ENCODE data around the gene MAST4. TPM values are rescaled to one million over a fixed set of nuclear protein-coding genes. Genes with fewer than 3 reads are reported as not detected.
A peak's percentile ranks its signal among the peaks of the same experiment; 100 is the strongest.

MAST4 gene
- total RNA-seq, 1 donor = 12.7 TPM

- no peaks in the 10 kb centered on the region for H4K20me1 ChIP-seq (ENCODE audit: insufficient read depth, low read length)
- no peaks in the 10 kb centered on the region for H3K79me2 ChIP-seq (ENCODE audit: insufficient read depth, low read length)
- peaks cover 26% of the 10 kb centered on the region for H3K27me3 ChIP-seq (ENCODE audit: insufficient read depth, low read length)
- TF ChIP-seq, protein P1, sequence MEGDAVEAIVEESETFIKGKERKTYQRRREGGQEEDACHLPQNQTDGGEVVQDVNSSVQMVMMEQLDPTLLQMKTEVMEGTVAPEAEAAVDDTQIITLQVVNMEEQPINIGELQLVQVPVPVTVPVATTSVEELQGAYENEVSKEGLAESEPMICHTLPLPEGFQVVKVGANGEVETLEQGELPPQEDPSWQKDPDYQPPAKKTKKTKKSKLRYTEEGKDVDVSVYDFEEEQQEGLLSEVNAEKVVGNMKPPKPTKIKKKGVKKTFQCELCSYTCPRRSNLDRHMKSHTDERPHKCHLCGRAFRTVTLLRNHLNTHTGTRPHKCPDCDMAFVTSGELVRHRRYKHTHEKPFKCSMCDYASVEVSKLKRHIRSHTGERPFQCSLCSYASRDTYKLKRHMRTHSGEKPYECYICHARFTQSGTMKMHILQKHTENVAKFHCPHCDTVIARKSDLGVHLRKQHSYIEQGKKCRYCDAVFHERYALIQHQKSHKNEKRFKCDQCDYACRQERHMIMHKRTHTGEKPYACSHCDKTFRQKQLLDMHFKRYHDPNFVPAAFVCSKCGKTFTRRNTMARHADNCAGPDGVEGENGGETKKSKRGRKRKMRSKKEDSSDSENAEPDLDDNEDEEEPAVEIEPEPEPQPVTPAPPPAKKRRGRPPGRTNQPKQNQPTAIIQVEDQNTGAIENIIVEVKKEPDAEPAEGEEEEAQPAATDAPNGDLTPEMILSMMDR (IDR thresholded peaks at IDR 0.05; ENCODE audit: extremely low read depth, low read depth, low read length) = no peak
- H3K36me3 ChIP-seq (ENCODE audit: insufficient read depth, low read length) = no peaks in the 10 kb centered on the region
- H3K4me2 ChIP-seq (ENCODE audit: insufficient read depth, low read length) = no peak overlapping the region
- H3K27ac ChIP-seq (ENCODE audit: low read depth, low read length) = no peak overlapping the region
- peaks cover 12% of the 10 kb centered on the region for H3K4me1 ChIP-seq (ENCODE audit: insufficient read depth, low read length)
- no peak for DNase-seq (ENCODE audit: insufficient read length, low spot score, missing footprints)
- no peak overlapping the region for H3K4me3 ChIP-seq (ENCODE audit: insufficient read depth, low read length)
- no peak overlapping the region for H2AFZ ChIP-seq (ENCODE audit: low read length)
- H3K9me3 ChIP-seq (ENCODE audit: low read depth, low read length) = no peaks in the 10 kb centered on the region
Observed at GRCh38 chr5:66824476-66824875, 228.3 kb downstream of the MAST4 start.

DNA sequence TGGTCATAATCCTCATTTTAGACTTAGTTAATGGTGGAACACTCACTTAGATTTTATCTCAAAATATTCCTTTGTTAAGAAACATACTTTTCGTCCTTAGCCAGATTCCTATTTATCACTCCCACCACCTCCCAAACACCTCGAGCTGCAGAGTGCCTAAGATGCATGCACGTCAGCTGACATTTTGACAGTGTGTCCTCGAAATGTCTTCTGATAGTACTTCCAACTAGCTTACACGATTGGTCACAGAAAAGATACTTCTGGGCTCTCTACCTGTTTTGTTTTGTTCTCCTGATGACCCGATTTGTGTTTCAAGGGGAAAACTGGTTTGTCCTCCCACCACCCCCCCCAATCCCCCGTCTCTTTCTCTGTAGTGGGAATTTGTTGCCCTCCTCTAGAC lies 230.1 kb downstream of the MAST4 start:
- Histone ChIP-seq H3K79me2 (ENCODE audit: insufficient read depth, low read length) (no peaks in the 10 kb centered on the region), H3K4me2 (ENCODE audit: insufficient read depth, low read length) (no peak overlapping the region), H3K27ac (ENCODE audit: low read depth, low read length) (no peak overlapping the region), H3K4me3 (ENCODE audit: insufficient read depth, low read length) (no peak overlapping the region), H2AFZ (ENCODE audit: low read length) (no peak overlapping the region), H3K27me3 (ENCODE audit: insufficient read depth, low read length) (peaks cover 26% of the 10 kb centered on the region), H3K4me1 (ENCODE audit: insufficient read depth, low read length) (peaks cover 12% of the 10 kb centered on the region), H3K9me3 (ENCODE audit: low read depth, low read length) (no peaks in the 10 kb centered on the region), H4K20me1 (ENCODE audit: insufficient read depth, low read length) (no peaks in the 10 kb centered on the region), H3K36me3 (ENCODE audit: insufficient read depth, low read length) (no peaks in the 10 kb centered on the region)
- TF ChIP-seq, protein P1 (IDR thresholded peaks at IDR 0.05; ENCODE audit: extremely low read depth, low read depth, low read length) = no peak
- no peak for DNase-seq (ENCODE audit: insufficient read length, low spot score, missing footprints)

DNA sequence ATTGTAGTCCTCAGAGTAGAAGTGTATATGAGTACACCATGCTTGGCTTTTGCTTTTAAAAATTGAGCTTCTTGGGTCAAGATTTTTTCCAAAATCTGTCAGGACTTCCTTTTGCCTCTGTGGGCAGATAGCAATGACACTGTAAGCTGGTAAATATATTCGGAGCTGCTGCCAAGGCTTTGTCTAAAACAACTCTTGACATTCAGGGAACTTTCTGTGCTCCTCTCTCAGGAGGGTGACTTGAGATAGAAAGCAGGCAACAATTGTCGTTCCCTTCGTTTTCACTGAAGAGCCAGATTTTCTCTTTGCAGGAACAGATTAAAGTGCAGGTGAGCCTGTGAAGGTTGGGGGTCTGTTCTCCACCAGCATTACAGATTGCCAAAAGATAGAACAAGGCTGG lies 230.5 kb downstream of the MAST4 start:
- Histone ChIP-seq H3K36me3 (ENCODE audit: insufficient read depth, low read length) (no peaks in the 10 kb centered on the region), H3K27me3 (ENCODE audit: insufficient read depth, low read length) (peaks cover 26% of the 10 kb centered on the region), H3K4me3 (ENCODE audit: insufficient read depth, low read length) (no peak overlapping the region), H3K4me1 (ENCODE audit: insufficient read depth, low read length) (peaks cover 12% of the 10 kb centered on the region), H3K4me2 (ENCODE audit: insufficient read depth, low read length) (no peak overlapping the region), H4K20me1 (ENCODE audit: insufficient read depth, low read length) (no peaks in the 10 kb centered on the region), H3K79me2 (ENCODE audit: insufficient read depth, low read length) (no peaks in the 10 kb centered on the region), H3K9me3 (ENCODE audit: low read depth, low read length) (no peaks in the 10 kb centered on the region), H2AFZ (ENCODE audit: low read length) (no peak overlapping the region), H3K27ac (ENCODE audit: low read depth, low read length) (no peak overlapping the region)
- no peak for DNase-seq (ENCODE audit: insufficient read length, low spot score, missing footprints)
- TF ChIP-seq, protein P1 (IDR thresholded peaks at IDR 0.05; ENCODE audit: extremely low read depth, low read depth, low read length) = no peak

- peak overlapping the region; percentile 58 for H3K4me3 ChIP-seq (ENCODE audit: insufficient read depth, low read length)
Observed at GRCh38 chr5:66828046-66828547, 231.9 kb downstream of the MAST4 start.

More at GRCh38 chr5:66828046-66828547, 231.9 kb downstream of the MAST4 start:
- TF ChIP-seq, protein P1 (IDR thresholded peaks at IDR 0.05; ENCODE audit: extremely low read depth, low read depth, low read length) = no peak
- H3K4me1 ChIP-seq (ENCODE audit: insufficient read depth, low read length) = peaks cover 12% of the 10 kb centered on the region
- H4K20me1 ChIP-seq (ENCODE audit: insufficient read depth, low read length) = no peaks in the 10 kb centered on the region
- no peak overlapping the region for H3K27ac ChIP-seq (ENCODE audit: low read depth, low read length)
- H3K27me3 ChIP-seq (ENCODE audit: insufficient read depth, low read length) = peaks cover 27% of the 10 kb centered on the region
- peak overlapping the region; percentile 94 for H2AFZ ChIP-seq (ENCODE audit: low read length)
- no peaks in the 10 kb centered on the region for H3K79me2 ChIP-seq (ENCODE audit: insufficient read depth, low read length)
- no peaks in the 10 kb centered on the region for H3K36me3 ChIP-seq (ENCODE audit: insufficient read depth, low read length)
- H3K9me3 ChIP-seq (ENCODE audit: low read depth, low read length) = no peaks in the 10 kb centered on the region
- peak overlapping the region; percentile 95 for H3K4me2 ChIP-seq (ENCODE audit: insufficient read depth, low read length)
- no peak for DNase-seq (ENCODE audit: insufficient read length, low spot score, missing footprints)
